Endothelial cell of umbilical vein (primary cell): ENCODE measurements around the gene PRKACG. TPM values are rescaled to one million over a fixed set of nuclear protein-coding genes. Genes with fewer than 3 reads are reported as not detected.

Experiments
- BruUV-seq: library from RNA; stranded (reverse); fragments of 400-500 nt; replicated peaks from 2 replicates; lab custom pipeline; 2021; lab: Mats Ljungman, UMichigan
- CTCF ChIA-PET: fragments of 300-600, 350-600 bp; sonication (Branson Sonifier 250); formaldehyde crosslinking; loops from one replicate; lab custom pipeline; 2021; ENCODE audit warnings: antibody characterized with exemption, inconsistent platforms; lab: Charles Lee
- POLR2A ChIA-PET: fragments of 300-600, 350-600 bp; sonication (Branson Sonifier 250); formaldehyde crosslinking; loops from one replicate; lab custom pipeline; 2021; ENCODE audit warnings: antibody characterized with exemption, inconsistent platforms; lab: Charles Lee
- DNase-seq: peaks from one replicate; pipeline ENCODE4 v3.0.0-alpha.2; 2011; ENCODE audit warnings: low read depth, low spot score
- FAIRE-seq: peaks from 2 replicates; lab custom pipeline; 2011; peaks lifted over from hg19 to GRCh38; lab: Jason Lieb, UNC
- H2AFZ ChIP-seq: 2 replicates; pipeline ENCODE4 v1.6.0; 2012; ENCODE audit warnings: low read depth, low read length, control low read depth, inconsistent platforms
- H3K27ac ChIP-seq: 2 replicates; pipeline ENCODE4 v1.5.1; 2011; ENCODE audit warnings: low read depth, mild to moderate bottlenecking, control low read depth, low read length, moderate library complexity; ENCODE audit not compliant: insufficient read depth
- H3K27me3 ChIP-seq, 2 experiments: 2 replicates each; pipeline versions ENCODE4 v1.6.0 to v1.6.1; 2011; ENCODE audit warnings: low read length in 2 of 2, mixed read lengths in 1 of 2; ENCODE audit not compliant: control insufficient read depth in 2 of 2, insufficient read depth in 2 of 2
- H3K36me3 ChIP-seq, 2 experiments: 2 replicates in 1 of 2; 3 replicates in 1 of 2; pipeline ENCODE4 v1.5.1; 2011; ENCODE audit warnings: low read length in 2 of 2, mild to moderate bottlenecking in 1 of 2, moderate library complexity in 1 of 2; ENCODE audit not compliant: control insufficient read depth in 2 of 2, insufficient read depth in 2 of 2; ENCODE audit errors: extremely low read depth in 1 of 2
- H3K4me1 ChIP-seq: 3 replicates; pipeline ENCODE4 v1.5.1; 2011; ENCODE audit warnings: mild to moderate bottlenecking, low read length; ENCODE audit not compliant: control insufficient read depth, insufficient read depth; ENCODE audit errors: extremely low read depth
- H3K4me2 ChIP-seq: 2 replicates; pipeline ENCODE4 v1.6.1; 2011; ENCODE audit warnings: low read length, control low read depth, mixed read lengths; ENCODE audit not compliant: insufficient read depth
- H3K4me3 ChIP-seq, 3 experiments: fragments of 200-600 bp in 1 of 3; sonication (generic), shearing (Covaris generic) in 1 of 3; replicated peaks in 1 of 3; 2 replicates each; pipeline ENCODE4 v1.5.1; 2011 to 2016; ENCODE audit warnings: control low read depth in 3 of 3, low read length in 3 of 3, mild to moderate bottlenecking in 2 of 3, inconsistent platforms in 1 of 3, low read depth in 1 of 3, moderate library complexity in 1 of 3; ENCODE audit not compliant: insufficient read depth in 1 of 3
- H3K79me2 ChIP-seq: 2 replicates; pipeline ENCODE4 v1.6.0; 2012; ENCODE audit warnings: low read length, inconsistent platforms; ENCODE audit not compliant: control insufficient read depth, insufficient read depth
- H3K9ac ChIP-seq: replicated peaks from 2 replicates; pipeline ENCODE3; 2011; ENCODE audit warnings: low read length, control low read depth; ENCODE audit not compliant: insufficient read depth; ENCODE audit errors: extremely low read depth
- H3K9me1 ChIP-seq: replicated peaks from 3 replicates; pipeline ENCODE4 v1.6.0; 2011; ENCODE audit warnings: mild to moderate bottlenecking, low read length; ENCODE audit not compliant: control insufficient read depth, insufficient read depth; ENCODE audit errors: extremely low read depth
- H3K9me3 ChIP-seq: replicated peaks from 2 replicates; pipeline ENCODE4 v1.5.1; 2012; ENCODE audit warnings: low read length, inconsistent platforms; ENCODE audit not compliant: control insufficient read depth, insufficient read depth
- H4K20me1 ChIP-seq: replicated peaks from 2 replicates; pipeline ENCODE3; 2011; ENCODE audit warnings: mild to moderate bottlenecking, low read length; ENCODE audit not compliant: control insufficient read depth, insufficient read depth; ENCODE audit errors: extremely low read depth
- EZH2 ChIP-seq: IDR thresholded peaks from 2 replicates; pipeline ENCODE4 v1.6.1; 2012; ENCODE audit warnings: borderline replicate concordance, low read depth, mild to moderate bottlenecking, moderate library complexity, low read length, inconsistent platforms; ENCODE audit not compliant: severe bottlenecking
- FOS ChIP-seq: IDR thresholded peaks from 2 replicates; pipeline ENCODE4 v1.6.1; 2011; ENCODE audit warnings: mild to moderate bottlenecking, low read length, moderate library complexity, borderline replicate concordance; ENCODE audit not compliant: insufficient read depth
- GATA2 ChIP-seq: IDR thresholded peaks from 2 replicates; pipeline ENCODE4 v1.7.0; 2011; ENCODE audit warnings: low read depth, mild to moderate bottlenecking, moderate library complexity, mixed read lengths, low read length; ENCODE audit not compliant: insufficient read length, insufficient read depth
- JUN ChIP-seq: IDR thresholded peaks from 2 replicates; pipeline ENCODE4 v1.6.1; 2011; ENCODE audit warnings: borderline replicate concordance, low read depth; ENCODE audit not compliant: insufficient read length, insufficient read depth
- MYC ChIP-seq: IDR thresholded peaks from one replicate; pipeline ENCODE4 v1.6.1; 2011; ENCODE audit warnings: mild to moderate bottlenecking, low read depth, low read length
- POLR2A ChIP-seq: IDR thresholded peaks from 2 replicates; pipeline ENCODE4 v1.6.1; 2012; ENCODE audit warnings: low read depth, mild to moderate bottlenecking, control low read depth, low read length
- POLR2AphosphoS5 ChIP-seq: IDR thresholded peaks from 2 replicates; pipeline ENCODE4 v1.6.1; 2012; ENCODE audit warnings: low read depth, mild to moderate bottlenecking, control low read depth, low read length, moderate library complexity; ENCODE audit not compliant: insufficient read depth
- dilution Hi-C: fragments of 300-500 bp; cut with MboI; formaldehyde crosslinking; loops from one replicate; pipeline ENCODE4 v1.15.0; 2019; ENCODE audit warnings: low sequenced_read_pairs; ENCODE audit not compliant: extremely low pct_ligation_motif_present
- intact Hi-C: fragments of 100-400 bp; cut with micrococcal nuclease; formaldehyde crosslinking; loops from one replicate; pipeline ENCODE4 v1.10.0; 2022
- polyA plus RNA-seq, 4 experiments: library from polyadenylated mRNA; depleted of rRNA in 3 of 4; stranded (reverse) in 3 of 4; unstranded in 1 of 4; fragments of >200 nt; gene quantifications; 2 replicates each; pipeline versions ENCODE4 v1.2.1 to v1.2.3, GENCODE V29; 2011 to 2012; ENCODE audit warnings: missing spikeins in 1 of 4
- total RNA-seq: library from RNA; stranded (reverse); gene quantifications from 2 replicates; pipeline ENCODE4 v1.2.3, GENCODE V29; 2021
- TF ChIP-seq, protein P1 (sequence below): IDR thresholded peaks from 2 replicates; pipeline ENCODE4 v1.6.1; 2011; ENCODE audit not compliant: insufficient read depth, insufficient read length
- TF ChIP-seq, protein P2 (sequence below), 2 donors: IDR thresholded peaks; 1 replicate in 1 of 2; 2 replicates in 1 of 2; pipeline ENCODE4 v1.5.1; 2011; ENCODE audit warnings: low read length in 2 of 2, mild to moderate bottlenecking in 2 of 2, moderate library complexity in 2 of 2, control low read depth in 1 of 2, inconsistent platforms in 1 of 2, low read depth in 1 of 2; ENCODE audit not compliant: insufficient read depth in 1 of 2; ENCODE audit errors: extremely low read depth in 1 of 2

PRKACG gene
- total and polyA plus RNA-seq, 2 donors (not counting 3 experiments of a cell fraction or from before 2014, with no cell fraction given): not detected

DNA sequence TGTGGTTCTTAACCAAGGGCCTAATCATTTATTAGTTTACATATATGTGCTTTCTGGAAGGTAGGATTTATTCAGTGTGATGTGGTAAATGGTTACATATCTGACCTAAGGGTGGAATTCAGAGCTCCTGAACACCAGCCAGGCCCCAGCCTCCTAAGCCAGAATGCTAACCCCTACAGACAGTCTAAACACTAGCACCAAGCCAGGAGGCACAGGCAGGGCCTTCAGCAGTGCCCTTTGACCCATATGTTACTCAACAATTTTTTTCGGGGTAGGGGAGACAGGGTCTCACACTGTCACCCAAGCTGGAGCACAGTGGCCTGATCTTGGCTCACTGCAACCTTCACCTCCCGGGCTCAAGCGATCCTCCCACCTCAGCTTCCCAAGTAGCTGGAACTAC lies 40.3 kb downstream of the PRKACG start:
- Histone ChIP-seq H3K4me1 (no peaks in the 10 kb centered on the region), H3K9me1 (no peaks in the 10 kb centered on the region), H3K27me3 (no peaks in the 10 kb centered on the region), H4K20me1 (no peaks in the 10 kb centered on the region), H3K4me2 (no peak overlapping the region), H3K36me3 (no peaks in the 10 kb centered on the region), H3K4me3 (no peak overlapping the region), H2AFZ (no peak overlapping the region), H3K27ac (no peak overlapping the region), H3K9me3 (no peaks in the 10 kb centered on the region), H3K79me2 (no peaks in the 10 kb centered on the region), H3K9ac (no peak overlapping the region)
- dilution Hi-C loops (no loop called here), intact Hi-C loops (no loop called here)
- POLR2A ChIA-PET: no interaction called here
- FAIRE-seq (no peak), DNase-seq (no peak)
- TF ChIP-seq, protein P1, sequence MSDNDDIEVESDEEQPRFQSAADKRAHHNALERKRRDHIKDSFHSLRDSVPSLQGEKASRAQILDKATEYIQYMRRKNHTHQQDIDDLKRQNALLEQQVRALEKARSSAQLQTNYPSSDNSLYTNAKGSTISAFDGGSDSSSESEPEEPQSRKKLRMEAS: no peak
- TF ChIP-seq EZH2 (no peak), POLR2AphosphoS5 (no peak), GATA2 (no peak), JUN (no peak), POLR2A (no peak), FOS (no peak), MYC (no peak)
- TF ChIP-seq, protein P2, sequence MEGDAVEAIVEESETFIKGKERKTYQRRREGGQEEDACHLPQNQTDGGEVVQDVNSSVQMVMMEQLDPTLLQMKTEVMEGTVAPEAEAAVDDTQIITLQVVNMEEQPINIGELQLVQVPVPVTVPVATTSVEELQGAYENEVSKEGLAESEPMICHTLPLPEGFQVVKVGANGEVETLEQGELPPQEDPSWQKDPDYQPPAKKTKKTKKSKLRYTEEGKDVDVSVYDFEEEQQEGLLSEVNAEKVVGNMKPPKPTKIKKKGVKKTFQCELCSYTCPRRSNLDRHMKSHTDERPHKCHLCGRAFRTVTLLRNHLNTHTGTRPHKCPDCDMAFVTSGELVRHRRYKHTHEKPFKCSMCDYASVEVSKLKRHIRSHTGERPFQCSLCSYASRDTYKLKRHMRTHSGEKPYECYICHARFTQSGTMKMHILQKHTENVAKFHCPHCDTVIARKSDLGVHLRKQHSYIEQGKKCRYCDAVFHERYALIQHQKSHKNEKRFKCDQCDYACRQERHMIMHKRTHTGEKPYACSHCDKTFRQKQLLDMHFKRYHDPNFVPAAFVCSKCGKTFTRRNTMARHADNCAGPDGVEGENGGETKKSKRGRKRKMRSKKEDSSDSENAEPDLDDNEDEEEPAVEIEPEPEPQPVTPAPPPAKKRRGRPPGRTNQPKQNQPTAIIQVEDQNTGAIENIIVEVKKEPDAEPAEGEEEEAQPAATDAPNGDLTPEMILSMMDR (IDR thresholded peaks at IDR 0.05; ENCODE audit: extremely low read depth in 1 of 2, insufficient read depth in 1 of 2, low read depth in 1 of 2, low read length in 2 of 2): no peak
- CTCF ChIA-PET: interaction anchor here (1.0 kb wide), 1 partner anchor 11 kb away, joined by 4 read pairs; no protein-coding TSS in a partner anchor
- BruUV-seq: no TSS peak
